Measurements from ENCODE around the gene CCDC12.

DNA sequence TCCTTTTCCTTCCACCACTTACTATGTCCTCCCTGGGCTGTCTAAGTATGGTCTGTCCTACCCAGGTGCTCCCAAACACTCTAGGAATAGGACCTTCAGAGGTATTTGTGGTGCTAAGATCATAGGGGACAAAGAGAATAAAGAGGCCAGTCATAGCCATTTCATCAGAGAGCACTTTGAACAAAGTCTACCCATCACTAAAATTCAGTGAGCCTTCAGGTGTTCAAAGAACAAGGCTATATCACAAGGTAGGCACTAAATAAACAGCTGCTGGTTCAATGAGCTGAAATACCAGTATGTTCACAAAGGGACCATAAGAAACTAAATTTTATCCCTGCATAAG, 41.7 kb upstream of the CCDC12 start:
- TF ChIP-seq TEAD1 (CRISPR knock-in tag; IDR thresholded peaks at IDR 0.05) (no peak), ZNF785 (CRISPR knock-in tag; IDR thresholded peaks at IDR 0.05) (no peak), SP1 (CRISPR knock-in tag; IDR thresholded peaks at IDR 0.05) (no peak), ZNF41 (CRISPR knock-in tag; conservative IDR thresholded peaks at IDR 0.05) (no peak), SIN3B (IDR thresholded peaks at IDR 0.05; ENCODE audit: low read depth) (no peak)
- TF ChIP-seq, protein P1, sequence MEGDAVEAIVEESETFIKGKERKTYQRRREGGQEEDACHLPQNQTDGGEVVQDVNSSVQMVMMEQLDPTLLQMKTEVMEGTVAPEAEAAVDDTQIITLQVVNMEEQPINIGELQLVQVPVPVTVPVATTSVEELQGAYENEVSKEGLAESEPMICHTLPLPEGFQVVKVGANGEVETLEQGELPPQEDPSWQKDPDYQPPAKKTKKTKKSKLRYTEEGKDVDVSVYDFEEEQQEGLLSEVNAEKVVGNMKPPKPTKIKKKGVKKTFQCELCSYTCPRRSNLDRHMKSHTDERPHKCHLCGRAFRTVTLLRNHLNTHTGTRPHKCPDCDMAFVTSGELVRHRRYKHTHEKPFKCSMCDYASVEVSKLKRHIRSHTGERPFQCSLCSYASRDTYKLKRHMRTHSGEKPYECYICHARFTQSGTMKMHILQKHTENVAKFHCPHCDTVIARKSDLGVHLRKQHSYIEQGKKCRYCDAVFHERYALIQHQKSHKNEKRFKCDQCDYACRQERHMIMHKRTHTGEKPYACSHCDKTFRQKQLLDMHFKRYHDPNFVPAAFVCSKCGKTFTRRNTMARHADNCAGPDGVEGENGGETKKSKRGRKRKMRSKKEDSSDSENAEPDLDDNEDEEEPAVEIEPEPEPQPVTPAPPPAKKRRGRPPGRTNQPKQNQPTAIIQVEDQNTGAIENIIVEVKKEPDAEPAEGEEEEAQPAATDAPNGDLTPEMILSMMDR (IDR thresholded peaks at IDR 0.05 in 2 of 3, conservative IDR thresholded peaks at IDR 0.05 in 1 of 3; ENCODE audit: insufficient read depth in 2 of 3, low read depth in 1 of 3, low read length in 3 of 3) = no peak
